DMS 273 treated with DMSO at 0.1 percent for 48 hours (cell line): ENCODE results near the gene D2HGDH.
"Not testable (repeated sequence)": the region's sequence is repeated elsewhere in the genome, so short reads cannot be mapped to it uniquely, and the experiment has no call there.

Experiments
- DNase-seq: peaks from one replicate; lab custom pipeline; 2025; lab: John Stamatoyannopoulos, UW

Gene D2HGDH

DNA sequence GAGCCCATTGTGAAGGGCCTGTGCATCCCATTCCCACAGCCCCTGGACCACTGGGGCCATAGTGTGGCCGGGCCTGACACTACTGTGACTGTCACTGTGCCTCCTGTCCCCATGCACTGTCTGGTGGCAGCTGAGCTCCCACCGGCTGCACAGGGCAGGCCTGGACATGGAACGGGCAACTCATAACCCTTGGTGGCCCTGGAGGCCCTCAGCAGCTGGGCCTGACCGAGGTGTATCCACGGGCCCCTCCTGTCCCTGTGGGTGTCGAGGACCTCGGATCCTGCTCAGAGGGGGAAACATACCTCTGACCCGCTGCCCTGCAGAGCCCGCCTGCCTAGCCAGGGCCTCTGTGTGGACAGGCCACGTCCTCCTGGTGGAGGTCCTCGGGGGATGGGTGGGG, 34.4 kb downstream of the D2HGDH start:
- no peak for DNase-seq

DNA sequence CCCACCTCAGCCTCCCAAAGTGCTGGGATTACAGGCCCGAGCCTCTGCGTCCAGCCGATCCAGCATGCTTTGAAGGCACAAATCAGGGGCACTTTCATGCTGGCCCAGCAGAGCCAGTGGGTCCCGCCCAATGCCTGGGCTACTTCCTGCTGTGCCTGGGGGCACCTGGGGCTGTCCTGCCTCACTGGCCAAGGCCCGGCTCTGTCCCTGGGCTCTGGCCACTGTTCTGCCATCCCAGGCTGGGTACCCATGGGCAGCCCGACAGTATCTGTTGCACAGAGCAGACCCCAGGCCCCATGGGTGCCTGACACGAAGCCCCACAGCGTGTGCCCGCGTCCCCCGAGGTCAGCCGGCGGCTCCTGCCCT, 35.4 kb downstream of the D2HGDH start:
- no peak for DNase-seq

DNA sequence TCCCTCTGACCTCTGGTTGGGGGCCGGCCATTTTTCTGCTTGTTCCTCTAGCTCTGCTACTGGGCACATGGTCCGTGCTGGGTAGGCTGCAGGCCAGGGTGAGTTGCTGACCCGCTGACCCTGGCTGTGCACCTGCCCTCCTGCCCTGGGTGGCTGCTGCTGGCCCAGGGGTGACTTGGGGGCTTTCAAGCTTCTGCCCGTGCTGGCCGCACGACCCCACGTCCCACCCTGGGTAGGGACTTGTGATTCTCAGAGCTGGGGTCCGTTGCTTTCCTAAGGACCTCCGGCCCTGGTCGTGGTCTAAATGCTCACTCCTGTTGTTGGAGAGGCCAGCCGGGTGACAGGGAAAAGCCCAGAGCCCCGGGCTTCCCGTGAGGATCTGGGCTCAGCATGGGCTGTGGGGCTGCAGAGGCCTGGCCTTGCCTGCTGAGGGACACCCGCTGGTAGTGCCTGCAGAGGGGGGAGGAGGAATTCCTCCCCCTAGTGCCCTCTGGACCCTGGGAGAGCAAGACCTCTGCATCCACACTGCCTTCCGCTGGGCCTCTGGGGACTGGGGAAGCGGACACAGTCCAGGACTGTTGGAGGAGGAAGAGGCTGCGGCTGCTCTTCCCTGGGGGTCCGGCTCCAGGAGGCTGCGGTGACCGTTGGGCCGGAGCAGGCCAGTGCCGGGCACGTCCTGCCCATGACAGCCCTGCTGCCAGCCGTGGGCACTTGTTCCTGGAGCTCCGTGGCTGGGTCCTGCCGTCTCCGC, 35.9 kb downstream of the D2HGDH start:
- no peak for DNase-seq

DNA sequence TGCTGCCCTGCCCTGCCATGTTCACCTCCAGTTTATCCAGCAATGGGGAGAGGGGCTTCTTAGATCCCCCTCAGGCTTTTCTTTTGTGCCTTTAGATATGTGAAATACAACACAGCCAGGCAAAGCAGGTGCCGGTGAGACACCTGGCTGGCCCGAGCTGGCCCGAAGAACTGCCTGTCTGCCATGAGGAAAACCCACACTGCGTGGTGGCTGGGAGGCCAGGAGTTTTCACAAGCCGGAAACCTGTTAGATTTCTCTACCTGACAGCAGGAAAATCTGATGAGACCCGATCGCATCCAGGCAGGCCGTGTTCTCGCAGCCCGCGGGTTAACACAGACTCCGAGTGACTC, 36.5 kb downstream of the D2HGDH start:
- no peak for DNase-seq

DNA sequence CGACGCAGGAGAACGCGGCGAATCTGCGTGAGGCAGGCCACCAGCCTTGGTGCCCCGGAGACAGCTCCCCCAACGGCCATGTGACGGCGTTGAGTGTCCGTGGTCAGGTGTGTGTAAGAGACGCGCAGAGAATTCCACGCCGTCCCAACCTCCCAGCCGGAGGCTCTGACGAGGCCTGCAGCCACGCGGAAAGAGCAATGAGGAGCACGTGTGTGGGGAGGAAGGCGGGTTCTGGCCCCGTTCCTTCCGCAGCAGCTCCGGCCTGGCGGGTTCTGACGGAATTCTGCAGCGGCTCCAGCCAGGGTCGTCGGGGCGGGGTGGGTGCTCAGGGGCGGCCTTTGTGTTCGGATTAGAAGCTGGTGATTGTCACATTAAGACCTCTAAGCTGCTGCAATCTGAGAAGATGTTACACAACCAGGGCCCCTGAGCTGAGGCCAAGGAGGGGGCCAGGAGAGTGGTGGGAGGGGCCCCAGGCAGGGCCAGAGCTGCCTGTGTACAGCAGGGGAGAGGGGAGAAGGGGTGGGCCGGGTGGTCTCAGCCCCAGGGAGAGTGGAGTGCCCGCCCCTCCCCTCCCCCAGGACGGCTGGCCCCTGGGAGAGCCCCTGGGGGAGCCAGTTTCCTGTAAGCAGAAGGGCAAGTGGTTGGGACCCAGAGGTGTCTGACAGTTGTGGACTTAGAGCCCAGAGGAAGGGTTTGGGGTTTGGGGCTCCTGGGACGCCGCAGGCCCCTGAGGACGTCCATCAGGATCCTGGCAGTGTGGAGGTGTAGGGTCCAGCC, 37.0 kb downstream of the D2HGDH start:
- DNase-seq: no peak

DNA sequence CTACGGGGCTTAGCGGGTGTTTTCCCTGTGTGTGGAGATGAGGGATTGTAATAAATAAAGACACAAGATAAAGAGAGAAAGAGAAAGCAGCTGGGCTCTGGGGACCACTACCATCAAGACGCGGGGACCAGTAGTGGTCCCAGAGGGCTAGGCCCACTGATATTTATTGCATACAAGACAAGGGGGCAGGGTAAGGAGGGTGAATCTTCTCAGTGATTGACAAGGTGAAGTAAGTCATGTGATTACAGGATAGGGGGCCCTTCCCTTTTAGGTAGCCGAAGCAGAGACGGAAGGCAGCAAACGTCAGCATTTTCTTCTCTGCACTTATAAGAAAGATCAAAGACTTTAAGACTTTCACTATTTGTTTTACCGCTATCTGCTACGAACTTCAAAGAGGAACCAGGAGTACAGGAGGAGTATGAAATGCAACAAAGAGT, 37.7 kb downstream of the D2HGDH start:
- no peak for DNase-seq

DNA sequence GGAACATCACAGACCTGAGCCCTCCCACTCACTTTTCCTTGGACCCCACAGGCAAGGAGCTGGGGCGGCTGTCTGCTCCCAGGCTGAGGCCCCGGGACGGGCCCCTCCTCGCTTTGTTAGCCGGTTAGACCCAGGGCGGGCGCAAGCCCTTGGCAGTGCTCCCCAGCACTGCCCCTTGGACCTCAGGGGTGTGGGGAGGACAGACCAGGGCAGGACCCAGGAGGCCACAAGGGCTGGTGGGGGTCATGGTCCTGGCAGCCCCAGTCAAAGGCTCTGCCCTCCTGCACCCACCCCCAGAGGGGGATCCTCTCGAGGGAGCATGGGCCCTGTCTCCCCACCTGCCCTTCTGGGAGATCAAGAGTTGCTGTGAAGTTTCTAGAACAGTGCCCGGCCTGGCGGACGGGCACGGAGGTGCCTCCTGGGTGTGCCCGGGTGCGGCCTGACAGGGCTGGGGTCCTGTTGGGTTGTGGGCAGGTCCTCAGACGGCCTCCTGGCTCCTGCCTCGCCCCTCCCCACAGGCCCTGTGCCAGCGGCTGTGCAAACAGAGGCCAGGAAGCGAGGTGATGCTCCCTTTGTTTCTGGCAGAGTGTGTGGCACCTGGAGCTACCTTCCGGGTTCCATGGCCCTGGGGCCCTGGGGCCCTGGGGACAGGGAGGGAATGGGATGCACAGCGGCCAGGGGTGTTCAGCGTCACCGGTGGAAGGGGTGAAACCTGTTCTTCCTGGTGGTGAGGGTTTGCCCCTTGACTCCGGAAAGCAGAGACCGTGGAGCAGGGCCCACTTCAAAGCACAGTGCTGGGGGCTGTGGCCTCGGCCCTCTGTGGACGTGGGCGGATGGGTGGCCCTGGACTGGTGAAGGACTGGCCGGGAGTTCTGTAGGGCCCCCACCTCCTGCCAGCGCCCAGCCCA, 39.3 kb downstream of the D2HGDH start:
- no peak for DNase-seq

DNA sequence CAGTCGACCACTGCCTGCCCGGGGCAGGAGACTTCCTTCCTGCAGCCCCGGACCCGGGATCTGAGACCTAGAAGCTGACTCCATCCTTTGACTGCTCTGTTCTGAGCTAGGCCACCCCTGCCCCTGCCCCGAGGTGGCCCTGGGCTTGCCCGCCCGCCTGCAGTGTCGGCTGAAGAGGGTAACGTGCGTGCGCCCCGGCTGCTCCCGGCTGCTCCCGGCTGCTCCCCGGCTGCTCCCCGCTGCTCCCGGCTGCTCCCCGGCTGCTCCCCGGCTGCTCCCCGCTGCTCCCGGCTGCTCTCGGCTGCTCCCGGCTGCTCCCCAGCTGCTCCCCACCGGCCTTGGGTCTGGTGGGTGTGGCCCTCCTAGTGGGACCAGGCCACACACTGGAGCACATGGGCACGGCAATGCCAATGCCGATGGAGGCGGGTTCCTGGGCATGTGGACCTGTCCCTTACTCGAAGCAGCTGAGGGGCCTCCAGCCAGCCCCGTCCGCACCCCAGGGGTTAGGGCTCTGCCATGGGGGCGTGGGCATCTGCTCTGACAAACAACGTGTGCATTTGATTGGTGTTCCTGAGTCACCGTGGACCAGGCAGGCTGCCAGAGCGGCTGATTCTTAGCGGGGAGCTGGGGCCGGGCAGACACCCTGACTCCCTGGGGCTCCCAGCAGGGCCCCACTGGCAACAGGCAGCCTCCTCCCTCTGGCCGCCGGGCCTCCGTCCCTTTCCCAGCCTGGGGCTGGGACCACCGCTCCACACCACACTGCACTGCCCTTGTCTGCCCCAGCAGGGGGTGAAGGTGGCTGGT, 40.2 kb downstream of the D2HGDH start:
- no peak for DNase-seq

DNA sequence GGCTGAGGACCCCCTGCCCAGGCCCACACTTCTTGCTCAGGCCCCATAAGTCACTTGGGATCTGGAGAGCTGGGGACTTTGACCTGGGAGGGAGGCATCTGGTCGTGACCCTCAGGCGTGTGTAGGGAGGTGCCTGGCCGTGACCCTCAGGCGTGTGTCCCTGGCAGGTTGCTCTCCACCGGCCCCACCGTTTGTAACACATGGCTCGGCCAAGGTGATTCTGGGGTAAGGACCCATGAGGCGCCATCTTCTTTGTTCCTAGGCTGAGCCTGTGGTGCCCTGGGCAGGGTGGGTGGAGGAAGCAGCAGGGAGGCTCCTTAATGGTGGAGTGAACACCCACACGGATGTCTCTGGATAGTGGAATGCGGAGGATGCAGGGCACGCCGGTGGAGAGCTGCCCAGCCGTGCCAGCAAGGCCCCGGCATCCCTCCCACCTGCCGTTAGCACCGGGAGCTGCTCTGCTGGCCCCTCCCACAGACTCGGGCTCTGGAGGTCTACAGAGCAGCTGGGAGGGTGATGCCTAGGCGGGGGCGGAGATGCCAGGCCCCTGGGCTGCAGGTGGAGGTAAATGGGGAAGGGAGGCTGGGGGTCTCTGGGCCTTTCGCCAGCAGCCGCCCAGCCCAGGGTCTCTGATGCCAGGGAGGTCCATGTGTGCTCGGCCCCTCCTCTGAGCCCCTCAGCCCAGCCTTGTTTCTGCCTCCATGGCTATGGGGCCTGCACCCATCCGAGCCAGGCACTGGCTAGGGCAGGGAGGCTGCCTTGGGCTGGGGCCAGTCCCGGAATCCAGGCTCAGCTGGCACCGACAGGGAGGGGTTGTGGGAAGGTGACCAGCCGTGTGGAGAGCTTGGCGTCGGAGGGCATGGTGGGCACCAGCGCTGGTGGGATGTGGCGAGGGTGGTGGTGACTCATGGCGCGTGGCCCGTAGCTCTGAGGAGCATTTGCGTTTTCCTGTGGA, 41.1 kb downstream of the D2HGDH start:
- no peak for DNase-seq

DNA sequence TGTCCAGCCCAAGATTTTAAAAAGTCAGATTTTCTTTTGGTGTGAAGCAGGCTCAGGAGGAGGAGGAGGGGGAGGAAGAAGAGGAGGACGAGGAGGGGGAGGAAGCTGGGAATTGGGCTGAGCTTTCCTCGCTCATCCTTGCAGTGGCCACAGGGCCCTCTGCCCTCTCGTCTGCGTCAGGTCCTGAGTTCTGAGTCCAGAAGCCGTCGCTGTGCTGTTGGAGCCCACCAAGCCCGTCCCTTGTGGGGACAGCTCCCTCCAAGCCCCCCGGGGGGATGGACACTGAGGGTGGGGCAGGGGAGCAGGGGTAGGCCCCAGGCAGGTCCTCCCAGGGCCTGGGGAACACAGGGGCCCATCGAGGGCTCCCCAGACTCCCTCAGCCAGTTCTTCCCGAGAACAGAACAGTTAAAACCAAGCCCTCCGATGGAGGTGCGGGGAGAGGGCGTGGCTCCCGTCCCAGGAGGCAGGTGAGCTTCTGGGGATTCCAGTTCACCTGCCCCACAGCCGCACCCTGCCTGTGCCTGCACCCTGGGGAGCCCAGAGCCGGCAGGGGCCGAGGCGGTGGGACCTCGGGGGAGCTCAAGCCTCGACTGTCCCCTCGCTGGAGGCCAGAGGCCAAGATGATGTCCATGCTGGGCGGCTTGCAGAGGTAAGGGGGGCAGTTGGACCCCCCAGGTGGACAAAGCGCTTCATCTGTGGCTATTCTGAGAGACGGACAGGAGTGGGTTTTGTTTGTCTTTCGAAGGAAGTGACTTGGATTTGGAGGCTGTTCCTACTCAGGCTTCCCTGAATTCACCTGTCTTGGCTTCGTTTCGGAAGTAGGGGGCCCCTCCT, 42.1 kb downstream of the D2HGDH start, which contains the start of gene GAL3ST2:
Gene GAL3ST2, plus strand, starts transcription at position 487 of the 834 bp plus-strand sequence. Its CDS starts 134 bp downstream, at position 621.
- no peak for DNase-seq

DNA sequence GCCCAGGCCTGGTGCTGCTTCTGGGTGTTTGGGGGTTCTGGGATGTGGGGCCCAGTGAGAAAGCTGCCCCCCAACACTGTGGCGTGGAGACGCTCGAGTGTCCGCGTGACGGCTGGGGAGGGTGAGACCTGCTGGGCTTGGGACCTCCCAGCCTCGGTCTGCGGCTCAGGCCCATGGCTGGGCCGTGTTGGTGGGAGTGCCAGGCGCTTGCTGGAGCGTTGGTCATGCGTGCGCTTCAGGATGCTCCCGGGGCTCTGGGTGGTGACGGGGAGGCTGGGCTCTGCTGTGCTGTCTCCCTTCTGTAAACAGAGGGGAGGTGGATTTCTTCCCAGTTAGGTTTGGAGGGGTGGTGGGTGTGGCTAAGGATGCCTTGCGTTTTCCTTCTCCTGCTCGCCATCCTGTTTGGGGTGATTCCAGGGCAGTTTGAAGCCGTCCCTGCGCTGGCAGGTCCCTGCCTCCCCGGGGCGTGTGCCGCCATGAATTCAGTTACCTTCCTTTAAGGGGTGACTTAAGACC, 42.8 kb downstream of the D2HGDH start:
- no peak for DNase-seq

DNA sequence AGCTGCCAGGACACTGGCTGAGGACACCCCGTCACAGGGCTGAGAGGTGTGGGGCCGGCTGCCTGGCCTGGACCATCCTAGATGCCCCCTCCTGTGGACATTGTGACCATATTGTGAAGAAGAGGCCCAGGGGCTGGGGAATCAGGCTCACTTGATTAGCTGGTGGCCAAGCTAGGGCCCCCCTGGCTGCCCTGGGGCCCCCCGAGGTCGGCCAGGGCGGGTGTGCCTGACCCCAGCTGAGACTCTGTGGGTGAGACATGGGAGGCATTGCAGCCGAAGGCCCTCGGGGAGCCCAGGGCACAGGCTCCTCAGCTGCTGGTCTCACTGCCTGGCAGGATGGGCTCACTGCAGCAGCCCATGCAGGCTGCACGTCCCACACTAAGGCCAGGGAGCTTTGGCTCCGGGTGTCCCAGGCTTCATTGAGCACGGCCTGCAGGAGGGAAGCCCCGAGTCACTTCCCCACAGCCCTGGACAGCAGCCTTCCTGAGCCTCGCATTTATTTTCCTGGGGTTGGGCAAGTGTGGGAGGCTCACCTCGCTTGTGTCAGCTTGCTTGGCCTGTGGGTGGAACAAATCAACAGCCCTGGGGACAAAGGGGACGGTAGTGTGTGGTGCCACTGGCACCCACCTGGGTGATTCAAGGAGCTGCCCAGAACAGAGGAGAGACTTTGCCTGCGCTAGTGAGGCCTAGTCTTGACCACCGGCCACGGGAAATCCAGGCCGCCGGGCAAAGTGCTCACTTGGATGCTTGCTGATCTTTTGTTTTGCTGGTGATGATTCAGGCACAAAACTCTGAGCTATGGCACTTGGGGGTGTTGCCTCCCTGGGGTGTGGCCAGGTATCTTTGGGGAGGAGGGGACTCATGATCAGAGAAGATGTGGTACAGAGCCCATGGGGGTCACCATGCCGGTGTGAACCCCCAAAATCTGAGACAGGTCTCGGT, 43.5 kb downstream of the D2HGDH start:
- no peak for DNase-seq

DNA sequence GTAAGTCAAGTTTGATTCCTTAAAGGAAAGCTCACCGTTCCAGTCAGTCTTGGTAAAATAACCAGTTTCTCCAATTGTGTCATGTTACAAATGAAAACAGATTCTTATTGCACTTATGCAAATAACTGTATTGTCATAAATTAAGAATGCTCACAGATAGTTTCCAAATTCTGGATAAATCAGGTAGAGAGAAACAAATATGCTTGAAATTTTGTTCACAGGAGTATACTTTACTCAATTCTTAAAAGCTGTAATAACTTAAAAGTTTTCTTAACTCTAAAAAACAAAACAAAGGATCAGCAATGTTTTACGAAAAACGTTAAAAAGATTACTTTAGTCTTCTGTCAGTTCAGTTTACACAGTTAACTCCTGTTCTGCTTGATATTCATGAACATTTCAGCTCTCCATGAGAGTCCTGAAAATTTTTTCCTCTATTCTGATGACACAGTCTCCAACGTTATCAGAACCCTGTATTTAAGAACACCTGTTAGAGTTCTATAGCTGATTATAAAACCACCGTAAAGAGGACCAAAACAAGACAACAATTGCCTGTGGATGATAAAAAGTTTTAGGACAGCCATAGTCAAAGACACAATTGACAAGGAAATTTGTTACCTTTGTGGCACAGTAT, 46.6 kb downstream of the D2HGDH start:
- DNase-seq: no peak

DNA sequence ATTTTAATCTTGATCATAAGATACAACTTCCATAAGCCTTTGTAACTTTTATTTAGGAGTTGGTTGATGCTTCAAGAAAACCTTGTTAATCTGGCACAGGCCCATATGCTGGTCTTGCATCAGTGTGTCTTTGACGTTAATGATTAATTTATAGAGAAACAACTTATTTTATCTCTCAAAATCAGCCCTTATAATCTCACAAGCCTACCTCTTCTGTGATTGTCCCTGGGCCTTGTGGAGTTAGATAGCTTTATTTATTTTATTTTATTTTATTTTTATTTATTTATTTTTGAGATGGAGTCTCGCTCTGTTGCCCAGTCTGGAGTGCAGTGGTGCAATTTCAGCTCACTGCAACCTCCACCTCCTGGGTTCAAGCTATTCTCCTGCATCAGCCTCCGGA, 47.6 kb downstream of the D2HGDH start:
- not testable (repeated sequence) for DNase-seq

DNA sequence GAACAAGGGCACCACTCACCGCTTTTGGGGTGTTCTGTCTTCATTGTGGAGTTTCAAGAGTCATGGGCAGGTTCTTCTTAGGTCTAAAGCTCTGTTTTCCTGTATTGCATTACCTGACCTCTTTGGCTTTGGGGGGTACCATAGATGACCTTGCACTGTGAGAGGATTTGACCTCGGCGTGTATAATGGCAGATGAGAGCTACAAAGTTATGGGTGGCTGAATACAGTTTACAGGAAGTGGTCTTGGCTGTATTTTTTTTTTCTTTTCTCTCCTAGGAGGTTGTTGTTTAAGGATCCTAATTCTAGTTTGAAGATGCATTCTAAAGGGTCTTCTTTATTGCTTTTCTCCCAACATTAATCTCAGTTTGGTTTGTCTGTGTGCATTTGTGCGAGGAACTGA, 53.7 kb downstream of the D2HGDH start:
- no peak for DNase-seq

DNA sequence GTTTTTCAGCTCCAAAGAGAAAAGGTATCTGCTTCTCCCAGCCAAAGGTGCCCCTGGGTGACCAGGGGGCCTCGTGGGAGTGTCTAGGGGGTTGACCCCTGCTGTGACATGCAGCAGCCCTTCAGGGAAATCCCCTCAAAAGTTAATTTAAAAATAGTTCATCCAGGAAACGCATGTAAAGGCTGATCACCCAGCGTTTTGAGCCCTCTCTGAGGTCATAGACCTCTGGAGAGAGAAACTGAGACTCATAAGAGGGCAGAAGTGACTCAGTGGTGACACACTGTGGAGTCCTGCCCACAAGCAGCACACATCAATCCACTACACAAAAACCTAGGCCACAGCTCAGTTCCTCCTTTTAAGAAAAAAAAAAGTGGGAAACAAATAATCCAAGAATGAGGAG, 54.1 kb downstream of the D2HGDH start:
- no peak for DNase-seq

DNA sequence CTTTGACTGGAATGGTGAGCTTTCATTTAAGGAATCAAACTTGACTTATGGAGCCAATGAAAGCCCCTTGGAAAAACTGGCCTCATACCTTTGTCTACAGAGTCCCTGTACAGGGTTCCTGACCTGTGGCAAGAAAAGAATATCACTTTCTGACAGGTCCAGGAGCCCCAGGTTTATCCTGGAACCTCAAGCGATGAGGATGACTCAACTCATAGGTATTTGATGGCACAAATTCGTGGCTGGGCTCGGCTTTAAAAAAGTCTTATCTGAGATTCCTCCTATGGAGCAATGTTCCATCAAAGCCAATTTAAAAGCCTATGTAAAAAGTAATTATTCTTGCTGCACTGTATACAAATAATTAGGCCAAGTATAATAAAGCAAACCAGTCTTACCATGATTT, 57.0 kb downstream of the D2HGDH start:
- not testable (repeated sequence) for DNase-seq

DNA sequence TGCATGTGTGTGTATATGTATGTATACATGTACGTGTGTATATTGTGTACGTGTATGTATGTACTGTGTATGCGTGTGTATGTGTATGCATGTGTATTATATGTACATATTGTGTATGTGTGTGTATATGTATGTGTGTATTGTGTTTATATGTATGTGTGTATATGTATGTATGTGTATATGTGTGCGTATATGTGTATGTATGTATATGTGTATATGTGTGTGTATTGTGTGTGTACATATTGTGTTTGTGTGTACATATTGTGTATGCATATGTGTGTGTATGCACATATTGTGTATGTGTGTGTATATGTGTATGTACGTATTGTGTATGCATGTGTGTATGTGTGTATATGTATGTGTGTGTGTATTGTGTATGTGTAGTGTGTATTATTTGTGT, 59.0 kb downstream of the D2HGDH start:
- DNase-seq: no peak
